OCI-LY7 (cell line): ENCODE data around the gene NMRK2. TPM values are rescaled to one million over a fixed set of nuclear protein-coding genes. Genes with fewer than 3 reads are reported as not detected.

Source experiments
- Bru-seq: library from RNA; stranded (reverse); fragments of 400-500 nt; gene quantifications from one replicate; lab custom pipeline; 2021; lab: Mats Ljungman, UMichigan
- BruChase-seq, 2 experiments: library from RNA; stranded (reverse); fragments of 400-500 nt; gene quantifications; one replicate each; lab custom pipeline; 2021; lab: Mats Ljungman, UMichigan
- BruUV-seq: library from RNA; stranded (reverse); fragments of 400-500 nt; replicated peaks from 2 replicates; lab custom pipeline; 2021; lab: Mats Ljungman, UMichigan
- CTCF ChIA-PET: fragments of 300-600 bp; sonication (Branson Sonifier 250); formaldehyde crosslinking; loops from one replicate; lab custom pipeline; 2022; ENCODE audit warnings: antibody characterized with exemption; ENCODE audit not compliant: unreplicated experiment; lab: Charles Lee
- POLR2A ChIA-PET: fragments of 300-600 bp; sonication (Branson Sonifier 250); formaldehyde crosslinking; loops from one replicate; lab custom pipeline; 2022; ENCODE audit warnings: antibody characterized with exemption; lab: Charles Lee
- DNase-seq: peaks from one replicate; pipeline ENCODE4 v3.0.0-alpha.2; 2015; ENCODE audit warnings: low spot score
- H2AFZ ChIP-seq: fragments of 200-600 bp; sonication (generic), shearing (Covaris generic); 2 replicates; pipeline ENCODE4 v1.6.1; 2014; ENCODE audit warnings: mild to moderate bottlenecking, antibody characterized with exemption, low read length, moderate library complexity
- H3K27ac ChIP-seq: fragments of 200-600 bp; sonication (generic); 2 replicates; pipeline ENCODE4 v1.5.1; 2014; ENCODE audit warnings: mixed run types, low read depth, mild to moderate bottlenecking, moderate library complexity, low read length, inconsistent platforms; ENCODE audit not compliant: poor library complexity, severe bottlenecking
- H3K36me3 ChIP-seq: fragments of 200-600 bp; sonication (generic); 2 replicates; pipeline ENCODE4 v1.6.1; 2014; ENCODE audit warnings: mild to moderate bottlenecking, antibody characterized with exemption, low read length, moderate library complexity, mixed read lengths; ENCODE audit not compliant: insufficient read depth
- H3K4me1 ChIP-seq: fragments of 200-600 bp; sonication (generic); 2 replicates; pipeline ENCODE4 v1.5.1; 2014; ENCODE audit warnings: mild to moderate bottlenecking, low read length; ENCODE audit not compliant: insufficient read depth, poor library complexity, severe bottlenecking
- H3K4me2 ChIP-seq: fragments of 200-600 bp; sonication (generic); 2 replicates; pipeline ENCODE4 v1.6.1; 2014; ENCODE audit warnings: mild to moderate bottlenecking, low read length
- H3K4me3 ChIP-seq: fragments of 200-600 bp; sonication (generic); 2 replicates; pipeline ENCODE4 v1.5.1; 2014; ENCODE audit warnings: mild to moderate bottlenecking, low read depth, low read length; ENCODE audit not compliant: poor library complexity, severe bottlenecking
- H3K79me2 ChIP-seq: fragments of 200-600 bp; sonication (generic); 2 replicates; pipeline ENCODE4 v1.6.1; 2016; ENCODE audit warnings: low read depth, mild to moderate bottlenecking, low read length, moderate library complexity, mixed read lengths; ENCODE audit not compliant: insufficient read depth
- H3K9me2 ChIP-seq: fragments of 200-600 bp; sonication (generic); 2 replicates; pipeline ENCODE4 v1.6.1; 2016; ENCODE audit warnings: mild to moderate bottlenecking, low read length, mixed read lengths; ENCODE audit not compliant: insufficient read depth
- H3K9me3 ChIP-seq: fragments of 200-600 bp; sonication (generic); 2 replicates; pipeline ENCODE4 v1.6.1; 2014; ENCODE audit warnings: mild to moderate bottlenecking, mixed run types, low read length, mixed read lengths
- H4K20me1 ChIP-seq: fragments of 200-600 bp; sonication (generic); 2 replicates; pipeline ENCODE4 v1.6.1; 2014; ENCODE audit warnings: mild to moderate bottlenecking, antibody characterized with exemption, low read length, moderate library complexity, mixed read lengths; ENCODE audit not compliant: insufficient read depth
- CTCF ChIP-seq: fragments of 200-600 bp; sonication (generic); conservative IDR thresholded peaks from 2 replicates; pipeline ENCODE4 v1.5.1; 2014; ENCODE audit warnings: mild to moderate bottlenecking, antibody characterized with exemption, low read length, moderate library complexity, mixed read lengths
- EZH2phosphoT487 ChIP-seq: fragments of 200-600 bp; sonication (generic); IDR thresholded peaks from 2 replicates; pipeline ENCODE4 v1.6.1; 2018; ENCODE audit warnings: low read depth, borderline replicate concordance, mild to moderate bottlenecking, mixed run types, antibody characterized with exemption, low read length, moderate library complexity, mixed read lengths
- intact Hi-C: fragments of 100-400 bp; cut with micrococcal nuclease; formaldehyde crosslinking; loops from one replicate; pipeline ENCODE4 v1.10.0; 2022; ENCODE audit not compliant: unreplicated experiment
- long read RNA-seq: library from polyadenylated mRNA; stranded (forward); transcript quantifications from one replicate; pipeline ENCODE4 v2.0.0, GENCODE V29; 2022
- total RNA-seq, 2 experiments: library from RNA; depleted of rRNA in 1 of 2; stranded (reverse); fragments of >200 nt in 1 of 2; shearing (Covaris generic) in 1 of 2; gene quantifications; 2 replicates each; pipeline ENCODE4 v1.2.3, GENCODE V29; 2014 to 2022

NMRK2 gene
- not detected in 2 replicates for total RNA-seq (2014; rRNA removed; shearing (Covaris generic))
- not detected in 2 replicates for total RNA-seq (2022)
- Bru-seq, nascent RNA = not detected
- not detected for BruChase-seq, experiment 1, labeled RNA remaining after a 6-hour chase
- not detected for BruChase-seq, experiment 2, labeled RNA remaining after a 2-hour chase
- long read RNA-seq = 0 reads

- no peak within 1 kb of the TSS for H3K4me2 ChIP-seq
- ChIA-PET POLR2A (no interaction called here), CTCF (no interaction called here)
- intact Hi-C loops = no loop called here
- H2AFZ ChIP-seq = no peak within 1 kb of the TSS
- H3K36me3 ChIP-seq = no peaks in the 10 kb centered on the region
- H3K9me3 ChIP-seq = no peaks in the 10 kb centered on the region
- BruUV-seq = no TSS peak
- H3K4me1 ChIP-seq = no peaks in the 10 kb centered on the region
- no peak within 1 kb of the TSS for H3K27ac ChIP-seq
- H3K79me2 ChIP-seq = no peaks in the 10 kb centered on the region
- H3K9me2 ChIP-seq = no peaks in the 10 kb centered on the region
- no peak within 1 kb of the TSS for H3K4me3 ChIP-seq
- no peaks in the 10 kb centered on the region for H4K20me1 ChIP-seq
- TF ChIP-seq CTCF (no peak), EZH2phosphoT487 (no peak)
- DNase-seq = no peak
These were observed at the start of gene NMRK2 for GRCh38 chr19:3932931-3933810. TSS of gene NMRK2 (plus strand) at chr19:3933069. CDS start at chr19:3933672, 603 bp downstream.

GRCh38 chr19:3890591-3890990 is 42.3 kb upstream of the NMRK2 start:
- no peak for DNase-seq
- intact Hi-C loops = no loop called here
- no peak for TF ChIP-seq CTCF
- no peak for TF ChIP-seq EZH2phosphoT487
- H3K9me2 ChIP-seq = no peaks in the 10 kb centered on the region
- H3K4me3 ChIP-seq = no peak overlapping the region
- H4K20me1 ChIP-seq = no peaks in the 10 kb centered on the region
- H3K4me1 ChIP-seq = no peaks in the 10 kb centered on the region
- no peaks in the 10 kb centered on the region for H3K79me2 ChIP-seq
- no TSS peak for BruUV-seq
- H3K36me3 ChIP-seq = no peaks in the 10 kb centered on the region
- H2AFZ ChIP-seq = no peak overlapping the region
- no peaks in the 10 kb centered on the region for H3K9me3 ChIP-seq
- no peak overlapping the region for H3K4me2 ChIP-seq
- CTCF ChIA-PET = interaction anchor here (0.6 kb wide), 2 partner anchors 57 to 615 kb away, joined by 3 to 4 read pairs; no protein-coding TSS in a partner anchor
- H3K27ac ChIP-seq = no peak overlapping the region
- POLR2A ChIA-PET = no interaction called here
